Pancreas (tissue), 10 donors: Measurements from ENCODE around the gene EML6. TPM values are rescaled to one million over a fixed set of nuclear protein-coding genes. Genes with fewer than 3 reads are reported as not detected.

Source experiments
- ATAC-seq, 4 donors: fragments of 200-7000 bp; cut with Tn5 transposase; one replicate each; pipeline versions ENCODE4 v1.8.0 to v1.9.1; 2020; ENCODE audit warnings: mild to moderate bottlenecking in 4 of 4, moderate library complexity in 4 of 4
- DNase-seq, 6 donors: peaks; one replicate each; pipeline ENCODE4 v3.0.0-alpha.2; 2020
- FAIRE-seq: peaks from 2 replicates; lab custom pipeline; 2012; peaks lifted over from hg19 to GRCh38; lab: Jason Lieb, UNC
- H3K27ac ChIP-seq, 4 donors: fragments of 200-600 bp; sonication (generic); 1 replicate in 3 of 4; 2 replicates in 1 of 4; pipeline versions ENCODE4 v1.5.0 to v1.8.0; 2020
- H3K27me3 ChIP-seq, 4 donors: fragments of 200-600 bp; one replicate each; pipeline ENCODE4 v1.8.0; 2021
- H3K36me3 ChIP-seq, 3 donors: fragments of 200-600 bp; sonication (generic) in 1 of 3; one replicate each; pipeline versions ENCODE4 v1.5.0 to v1.8.0; 2020 to 2021
- H3K4me1 ChIP-seq, 3 donors: fragments of 200-600 bp; one replicate each; pipeline ENCODE4 v1.8.0; 2021
- H3K4me3 ChIP-seq, 4 donors: fragments of 200-600 bp; sonication (generic) in 2 of 4; one replicate each; pipeline versions ENCODE4 v1.5.0 to v1.8.0; 2020 to 2021
- H3K9me3 ChIP-seq, 4 donors: fragments of 200-600 bp; one replicate each; pipeline ENCODE4 v1.8.0; 2021
- WGBS, 2 donors: extraction: QIAGEN DNeasy Blood & Tissue Kit; methylation state at CpG; one replicate each; pipeline ENCODE4 v1.1.7; 2013; 5-methylcytosine and 5-hydroxymethylcytosine counted together
- intact Hi-C, 3 donors: fragments of 100-400 bp; cut with DNase I; formaldehyde crosslinking; loops; one replicate each; pipeline versions ENCODE4 v1.11.1 to v1.14.2; 2022
- polyA plus RNA-seq, 2 donors: library from polyadenylated mRNA; stranded (reverse); fragments of 200-250 nt; gene quantifications; one replicate each; pipeline ENCODE4 v1.2.3, GENCODE V29; 2013
- total RNA-seq, 6 donors: library from RNA; stranded (reverse); fragmentation: NEBNext Ultra II Directional in 4 of 6; extraction: Animal tissue kit (Norgen Biotek cat#: 25700) in 4 of 6; gene quantifications; one replicate each; pipeline versions ENCODE4 v1.2.1 to v1.2.4, GENCODE V29; 2021 to 2023
- TF ChIP-seq, protein P1 (sequence below), 4 donors: fragments of 200-600 bp; sonication (generic) in 3 of 4; IDR thresholded peaks; one replicate each; pipeline versions ENCODE4 v1.5.0 to v1.8.0; 2021; ENCODE audit warnings: antibody characterized with exemption in 4 of 4
- donor health status: healthy with polysubstance abuse.
- donor health status: DM: no; HTN: no; CAD: no; lungs with moderate emphysema.
- donor health status: DM: no; HTN: no; CAD: no.
- donor health status: control.
- donor health status: control.
- donor health status: Bipolar disorder and iron deficiency.
- donor health status: DM: yes; HTN: yes; CAD: no.
- donor health status: DM: no; HTN: no; CAD: no.
- donor health status: DM: no; HTN: no; CAD: no.
- donor health status: DM: yes; HTN: yes; CAD: no.

The EML6 gene
- total and polyA plus RNA-seq, 8 donors, result 1.2 to 4.9 (median 2.2) TPM

GRCh38 chr2:54783349-54783748 lies 59.9 kb downstream of the EML6 start:
- H3K36me3 ChIP-seq, result no peaks in the 10 kb centered on the region
- H3K4me3 ChIP-seq, result no peak overlapping the region
- DNase-seq, result no peak
- peak; percentile 17 for FAIRE-seq
- TF ChIP-seq, protein P1, sequence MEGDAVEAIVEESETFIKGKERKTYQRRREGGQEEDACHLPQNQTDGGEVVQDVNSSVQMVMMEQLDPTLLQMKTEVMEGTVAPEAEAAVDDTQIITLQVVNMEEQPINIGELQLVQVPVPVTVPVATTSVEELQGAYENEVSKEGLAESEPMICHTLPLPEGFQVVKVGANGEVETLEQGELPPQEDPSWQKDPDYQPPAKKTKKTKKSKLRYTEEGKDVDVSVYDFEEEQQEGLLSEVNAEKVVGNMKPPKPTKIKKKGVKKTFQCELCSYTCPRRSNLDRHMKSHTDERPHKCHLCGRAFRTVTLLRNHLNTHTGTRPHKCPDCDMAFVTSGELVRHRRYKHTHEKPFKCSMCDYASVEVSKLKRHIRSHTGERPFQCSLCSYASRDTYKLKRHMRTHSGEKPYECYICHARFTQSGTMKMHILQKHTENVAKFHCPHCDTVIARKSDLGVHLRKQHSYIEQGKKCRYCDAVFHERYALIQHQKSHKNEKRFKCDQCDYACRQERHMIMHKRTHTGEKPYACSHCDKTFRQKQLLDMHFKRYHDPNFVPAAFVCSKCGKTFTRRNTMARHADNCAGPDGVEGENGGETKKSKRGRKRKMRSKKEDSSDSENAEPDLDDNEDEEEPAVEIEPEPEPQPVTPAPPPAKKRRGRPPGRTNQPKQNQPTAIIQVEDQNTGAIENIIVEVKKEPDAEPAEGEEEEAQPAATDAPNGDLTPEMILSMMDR (IDR thresholded peaks at IDR 0.05), result no peak
- H3K9me3 ChIP-seq, result no peaks in the 10 kb centered on the region
- no peak for ATAC-seq
- no peaks in the 10 kb centered on the region for H3K27me3 ChIP-seq
- peaks cover 0 to 7% (median 4%) of the 10 kb centered on the region in 3 donors for H3K4me1 ChIP-seq
- H3K27ac ChIP-seq, result no peak overlapping the region
- intact Hi-C loops, result no loop called here
- 95% methylated on average over 3 of the region's 3 CpGs for WGBS, 2 donors

DNA sequence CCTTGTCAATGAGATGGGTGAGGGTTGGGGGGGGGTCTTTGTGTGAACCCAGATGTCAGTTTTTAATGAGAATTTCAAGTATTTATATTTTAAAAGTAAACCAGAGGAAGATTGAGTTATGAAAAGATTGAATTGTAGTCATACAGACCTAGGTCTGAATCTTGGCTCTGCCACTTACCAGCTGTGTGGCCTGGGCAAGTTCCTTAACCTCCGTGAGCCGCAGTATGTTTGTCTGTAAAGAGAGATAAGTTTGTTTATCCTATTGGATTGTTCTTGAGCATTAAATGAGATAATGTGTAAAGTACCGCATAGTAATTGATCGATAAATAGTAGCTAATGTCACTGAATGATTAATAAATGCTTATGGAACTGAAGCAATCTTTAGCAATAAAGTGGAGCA lies 63.8 kb downstream of the EML6 start:
- 34 to 37% methylated on average over 4 of the region's 4 CpGs for WGBS, 2 donors
- no peak overlapping the region for H3K4me3 ChIP-seq
- peak; percentile 44 to 94 (median 69) for ATAC-seq
- no peak overlapping the region for H3K27ac ChIP-seq
- DNase-seq, result peak in 2 of 6 donors; percentile 13 to 25
- no peak for FAIRE-seq
- TF ChIP-seq, protein P1 (IDR thresholded peaks at IDR 0.05), result no peak
- intact Hi-C loops, result no loop called here
- no peaks in the 10 kb centered on the region for H3K36me3 ChIP-seq
- H3K27me3 ChIP-seq, result no peaks in the 10 kb centered on the region
- H3K4me1 ChIP-seq, result peaks cover 0 to 7% (median 4%) of the 10 kb centered on the region in 3 donors
- H3K9me3 ChIP-seq, result no peaks in the 10 kb centered on the region

- WGBS, 2 donors, result 96 to 98% methylated on average over 17 of the region's 17 CpGs
- Histone ChIP-seq H3K27ac (no peak overlapping the region), H3K27me3 (no peaks in the 10 kb centered on the region), H3K36me3 (no peaks in the 10 kb centered on the region), H3K4me3 (no peak overlapping the region), H3K4me1 (peaks cover 0 to 7% (median 4%) of the 10 kb centered on the region in 3 donors), H3K9me3 (no peaks in the 10 kb centered on the region)
- no peak for FAIRE-seq
- no peak for DNase-seq
- ATAC-seq, result no peak
- TF ChIP-seq, protein P1 (IDR thresholded peaks at IDR 0.05), result no peak
- intact Hi-C loops, result no loop called here
Measured at GRCh38 chr2:54787755-54788366, 64.4 kb downstream of the EML6 start.

GRCh38 chr2:54789878-54790277 lies 66.4 kb downstream of the EML6 start:
- intact Hi-C loops, result no loop called here
- no peak overlapping the region for H3K27ac ChIP-seq
- no peak for DNase-seq
- TF ChIP-seq, protein P1 (IDR thresholded peaks at IDR 0.05), result no peak
- H3K4me3 ChIP-seq, result no peak overlapping the region
- peaks cover 0 to 7% (median 4%) of the 10 kb centered on the region in 3 donors for H3K4me1 ChIP-seq
- H3K9me3 ChIP-seq, result no peaks in the 10 kb centered on the region
- no peak for ATAC-seq
- 76 to 77% methylated on average over 2 of the region's 2 CpGs for WGBS, 2 donors
- no peaks in the 10 kb centered on the region for H3K36me3 ChIP-seq
- FAIRE-seq, result no peak
- H3K27me3 ChIP-seq, result no peaks in the 10 kb centered on the region

GRCh38 chr2:54791831-54792230 lies 68.4 kb downstream of the EML6 start:
- H3K9me3 ChIP-seq, result no peaks in the 10 kb centered on the region
- H3K27ac ChIP-seq, result no peak overlapping the region
- TF ChIP-seq, protein P1 (IDR thresholded peaks at IDR 0.05), result no peak
- intact Hi-C loops, result no loop called here
- ATAC-seq, result no peak
- peaks cover 0 to 7% (median 4%) of the 10 kb centered on the region in 3 donors for H3K4me1 ChIP-seq
- H3K4me3 ChIP-seq, result no peak overlapping the region
- no peaks in the 10 kb centered on the region for H3K27me3 ChIP-seq
- 85 to 96% methylated on average over 3 of the region's 3 CpGs for WGBS, 2 donors
- FAIRE-seq, result no peak
- DNase-seq, result no peak
- H3K36me3 ChIP-seq, result no peaks in the 10 kb centered on the region
